GM19463 (cell line): ENCODE data around the gene ZNF451.
"Not testable (repeated sequence)": the region's sequence is repeated elsewhere in the genome, so short reads cannot be mapped to it uniquely, and the experiment has no call there.

Experiments used
- ATAC-seq: cut with Tn5 transposase; IDR thresholded peaks from one replicate; pipeline ENCODE4 v1.9.1; 2021; ENCODE audit warnings: mild to moderate bottlenecking, moderate library complexity; ENCODE audit not compliant: unreplicated experiment

Gene ZNF451

GRCh38 chr6:57091375-57091774, 1.4 kb downstream of the ZNF451 start:
- not testable (repeated sequence) for ATAC-seq

DNA sequence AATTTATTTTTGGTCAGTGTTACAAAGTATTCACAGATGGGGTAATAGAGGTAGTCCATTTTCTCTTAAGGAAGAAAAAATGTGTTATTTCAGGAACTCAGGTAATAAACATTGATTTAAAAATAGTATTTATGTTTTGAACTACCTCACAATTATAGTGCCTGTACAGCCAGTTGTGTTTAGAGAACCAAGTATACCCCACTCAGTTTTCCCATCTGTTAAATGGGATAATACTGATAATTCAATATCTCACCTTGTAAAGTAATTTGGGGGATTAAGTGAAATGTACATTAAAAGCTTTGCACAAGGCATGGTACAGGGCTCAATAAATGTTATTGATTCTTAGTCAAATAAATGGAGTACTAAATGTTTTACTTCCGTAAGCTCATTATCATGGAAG, 4.7 kb downstream of the ZNF451 start:
- ATAC-seq: no peak

- ATAC-seq: no peak
Measured at GRCh38 chr6:57097596-57097995, 7.6 kb downstream of the ZNF451 start.

DNA sequence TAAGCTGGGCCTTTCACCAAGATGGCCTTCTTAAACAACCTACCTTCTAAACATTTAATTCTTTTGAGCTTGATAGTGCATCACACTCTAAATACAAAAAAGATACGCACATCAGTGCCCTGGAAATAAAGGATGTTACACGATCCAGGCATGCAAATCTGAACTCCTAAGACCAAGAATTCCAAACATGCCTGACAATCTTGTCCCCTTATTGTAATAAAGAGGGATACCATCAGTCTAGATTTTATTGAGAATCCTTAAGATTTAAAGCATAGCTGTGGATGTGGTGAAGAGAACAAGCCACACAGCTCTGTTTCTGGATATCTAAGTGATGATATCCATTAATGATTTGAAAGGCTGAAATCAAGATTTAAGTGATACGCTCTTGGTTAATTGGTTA, 13.0 kb downstream of the ZNF451 start:
- no peak for ATAC-seq

GRCh38 chr6:57104336-57104735, 14.3 kb downstream of the ZNF451 start:
- ATAC-seq: no peak

DNA sequence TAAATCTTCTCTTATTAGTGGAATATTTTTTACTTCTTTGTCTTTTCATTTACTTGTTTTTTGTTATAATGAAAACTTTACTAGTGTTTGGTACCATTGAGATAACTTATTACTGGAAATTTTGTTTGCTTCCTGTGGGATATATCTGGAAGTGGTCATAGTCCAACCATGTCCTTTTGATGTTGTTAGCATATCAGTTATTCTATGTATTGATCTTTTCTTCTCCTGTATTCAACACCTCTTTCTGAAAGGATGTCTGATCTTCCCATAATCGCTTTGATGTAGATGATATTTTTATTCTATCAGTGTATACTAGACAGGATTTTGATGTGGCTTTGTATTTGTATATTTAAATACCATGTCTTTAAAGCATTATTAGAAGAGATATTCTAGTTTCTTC, 17.0 kb downstream of the ZNF451 start:
- ATAC-seq: no peak

DNA sequence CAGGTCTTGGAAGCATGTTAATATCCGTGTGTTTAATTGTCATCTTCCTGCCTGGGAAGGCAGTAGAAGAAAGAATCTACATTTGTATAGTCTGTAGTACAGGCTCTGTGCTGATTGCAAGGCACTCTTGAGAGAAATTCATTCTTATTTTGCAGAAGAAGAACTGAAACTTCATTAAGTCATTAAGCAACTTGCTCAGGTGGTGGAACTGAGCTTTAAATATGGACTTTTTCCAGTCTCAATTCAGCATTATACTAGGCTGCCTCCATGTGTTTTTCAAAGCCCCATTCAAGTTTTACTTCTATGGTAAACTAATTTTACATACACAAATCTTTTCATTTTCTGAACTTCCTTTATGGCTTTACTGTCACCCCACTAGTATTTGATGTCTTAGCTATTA, 18.7 kb downstream of the ZNF451 start:
- ATAC-seq: peak; percentile 87

DNA sequence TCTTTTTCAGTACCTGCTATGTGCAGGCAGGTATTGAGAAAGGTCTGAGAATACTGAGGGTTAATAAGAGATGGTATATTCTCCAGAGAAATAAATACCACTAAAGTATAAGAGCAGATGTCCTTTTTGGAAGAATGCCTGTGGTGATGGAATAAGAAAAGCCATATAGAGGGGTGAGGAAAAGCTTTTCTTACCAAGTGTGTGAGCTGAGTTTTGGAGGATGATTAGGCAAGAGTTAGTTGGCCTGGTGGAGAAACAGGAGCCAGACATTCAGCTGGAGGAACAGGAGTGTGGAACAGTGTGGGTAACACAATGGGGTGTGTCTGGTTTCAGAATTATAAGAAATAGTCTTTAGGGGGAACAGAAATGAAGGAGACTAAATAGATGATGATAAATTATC, 19.9 kb downstream of the ZNF451 start:
- no peak for ATAC-seq

GRCh38 chr6:57113105-57113504, 23.1 kb downstream of the ZNF451 start:
- no peak for ATAC-seq

GRCh38 chr6:57116776-57117175, 26.8 kb downstream of the ZNF451 start:
- no peak for ATAC-seq

DNA sequence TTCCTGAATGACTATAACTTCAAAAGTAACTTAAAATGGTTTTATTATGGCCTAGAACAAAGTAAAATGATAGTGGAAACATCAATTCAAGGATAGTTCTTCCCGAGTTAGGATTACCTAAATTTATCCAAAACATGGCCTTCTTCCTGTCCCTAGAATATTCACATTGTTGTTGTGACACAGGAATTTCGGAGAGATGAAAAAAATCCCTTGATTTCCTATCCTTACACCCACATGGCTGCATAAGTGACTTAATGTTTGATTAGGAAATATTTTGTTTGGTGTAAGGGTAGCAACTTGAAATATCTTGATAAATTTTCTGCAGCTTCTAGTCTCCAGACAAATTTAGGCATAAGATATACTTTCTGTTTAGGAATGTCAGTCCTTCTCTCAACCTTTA, 27.8 kb downstream of the ZNF451 start:
- no peak for ATAC-seq

- ATAC-seq: no peak
Measured at GRCh38 chr6:57123111-57123510, 33.1 kb downstream of the ZNF451 start.

DNA sequence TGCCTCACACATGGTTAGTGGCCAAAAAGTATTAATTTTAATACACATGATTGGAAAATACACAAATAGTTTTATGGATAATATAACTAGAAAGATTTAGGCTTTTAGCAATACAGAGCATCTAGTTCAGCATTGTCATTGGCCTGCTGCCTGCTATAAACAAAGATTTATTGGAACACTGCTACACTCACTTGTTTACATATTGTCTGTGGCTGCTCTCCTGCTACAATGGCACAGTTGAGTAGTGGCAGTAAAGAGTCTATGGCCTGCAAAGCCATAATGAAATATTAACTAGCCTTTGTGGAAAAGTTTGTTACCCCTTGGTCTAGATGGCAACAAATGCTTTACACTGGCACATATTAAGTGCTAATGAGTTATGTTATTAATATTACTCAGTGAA, 37.8 kb downstream of the ZNF451 start:
- ATAC-seq: no peak

DNA sequence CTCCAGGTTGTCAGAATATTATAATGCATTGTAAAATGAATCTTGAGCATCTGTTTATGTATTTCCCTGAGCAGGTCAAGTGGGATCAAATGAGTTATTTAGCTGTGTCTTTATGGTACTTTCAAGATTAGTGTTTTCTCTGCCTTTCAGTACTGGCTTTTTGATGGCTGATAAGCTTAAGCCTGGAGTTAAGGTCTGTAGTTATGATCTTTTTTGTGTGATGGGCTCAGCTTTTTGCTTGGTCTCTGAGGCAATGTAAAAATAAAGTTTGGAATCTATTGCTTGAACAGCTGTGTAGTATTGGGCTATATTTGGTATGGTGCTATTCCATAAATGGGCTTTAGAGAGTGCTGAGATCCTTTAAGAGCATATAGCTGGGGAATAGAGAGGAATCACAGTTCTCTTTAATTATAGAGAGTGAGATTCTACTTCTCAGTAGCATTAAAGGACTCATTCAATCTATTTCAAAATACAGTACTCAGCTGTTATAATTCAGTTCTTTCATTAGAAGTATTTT, 40.7 kb downstream of the ZNF451 start:
- ATAC-seq: no peak

GRCh38 chr6:57134954-57135353, 45.0 kb downstream of the ZNF451 start:
- ATAC-seq: no peak

- no peak for ATAC-seq
Measured at GRCh38 chr6:57135885-57136284, 45.9 kb downstream of the ZNF451 start.

- no peak for ATAC-seq
Measured at GRCh38 chr6:57137350-57137749, 47.4 kb downstream of the ZNF451 start.

DNA sequence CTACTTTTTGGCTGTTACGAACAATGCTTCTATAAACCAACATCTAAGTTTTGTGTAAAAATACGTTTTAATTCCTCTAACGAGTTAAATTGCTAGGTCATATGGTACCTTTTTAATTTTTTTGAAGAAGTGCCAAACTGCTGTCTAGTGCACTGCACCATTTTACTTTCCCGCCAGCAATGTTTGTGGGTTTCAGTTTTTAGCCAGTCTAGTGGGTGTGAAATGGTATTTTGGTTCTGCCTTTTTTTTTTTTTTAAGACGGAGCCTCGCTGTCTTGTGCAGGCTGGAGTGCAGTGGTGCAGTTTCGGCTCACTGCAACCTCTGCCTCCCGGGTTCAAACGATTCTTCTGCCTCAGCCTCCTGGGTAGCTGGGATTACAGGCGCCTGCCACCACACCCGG, 48.0 kb downstream of the ZNF451 start:
- no peak for ATAC-seq

GRCh38 chr6:57141451-57142177, 51.6 kb downstream of the ZNF451 start:
- ATAC-seq: no peak

- no peak for ATAC-seq
Measured at GRCh38 chr6:57142178-57142525, 52.2 kb downstream of the ZNF451 start.

GRCh38 chr6:57143690-57144089, 53.7 kb downstream of the ZNF451 start:
- no peak for ATAC-seq

- ATAC-seq: no peak
Measured at GRCh38 chr6:57147401-57147800, 57.4 kb downstream of the ZNF451 start.
